Stimulated activated naive CD8-positive, alpha-beta T cell treated with anti-CD3 and anti-CD28 coated beads, Interleukin-15, Interleukin-2, amounts not matched to agents 100 ng/mL and 50 ng/mL, for 24 hours (primary cell): ENCODE results near the gene NFX1.
"Not testable (repeated sequence)": the region's sequence is repeated elsewhere in the genome, so short reads cannot be mapped to it uniquely, and the experiment has no call there.

Experiments used
- H3K27ac Mint-ChIP-seq: one replicate; pipeline ENCODE4 v1.8.0; 2021; ENCODE audit warnings: mild to moderate bottlenecking, mixed read lengths
- H3K27me3 Mint-ChIP-seq: one replicate; pipeline ENCODE4 v1.8.0; 2021; ENCODE audit warnings: mixed read lengths
- H3K36me3 Mint-ChIP-seq: one replicate; pipeline ENCODE4 v1.8.0; 2021; ENCODE audit warnings: low read depth, mixed read lengths
- H3K4me1 Mint-ChIP-seq: one replicate; pipeline ENCODE4 v1.8.0; 2021; ENCODE audit warnings: low read depth, mixed read lengths
- H3K4me3 Mint-ChIP-seq: one replicate; pipeline ENCODE4 v1.8.0; 2021; ENCODE audit warnings: mild to moderate bottlenecking, mixed read lengths
- H3K9me3 Mint-ChIP-seq: one replicate; pipeline ENCODE4 v1.8.0; 2021; ENCODE audit warnings: mixed read lengths

NFX1 gene

GRCh38 chr9:33315371-33315770, 25.1 kb downstream of the NFX1 start:
- peaks cover 29% of the 10 kb centered on the region for H3K4me1 Mint-ChIP-seq
- no peak overlapping the region for H3K4me3 Mint-ChIP-seq
- no peak overlapping the region for H3K27ac Mint-ChIP-seq
- H3K9me3 Mint-ChIP-seq = no peaks in the 10 kb centered on the region
- H3K36me3 Mint-ChIP-seq = peaks cover 71% of the 10 kb centered on the region
- H3K27me3 Mint-ChIP-seq = no peaks in the 10 kb centered on the region

DNA sequence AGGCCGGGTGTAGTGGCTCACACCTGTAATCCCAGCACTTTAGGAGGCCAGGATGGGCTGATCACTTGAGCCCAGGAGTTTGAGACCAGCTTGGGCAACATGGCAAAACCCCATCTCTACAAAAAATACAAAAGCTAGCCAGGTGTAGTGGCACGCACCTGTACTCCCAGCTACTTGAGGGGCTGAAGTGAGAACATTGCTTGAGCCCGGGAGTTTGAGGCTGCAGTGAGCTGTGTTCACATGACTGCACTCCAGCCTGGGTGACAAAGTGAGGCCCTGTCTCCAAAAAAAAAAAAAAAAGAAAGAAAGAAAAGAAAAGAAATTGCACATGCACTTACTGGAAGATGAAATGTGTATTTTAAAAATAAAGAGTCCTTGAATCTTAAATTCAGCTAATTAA, 26.8 kb downstream of the NFX1 start:
- not testable (repeated sequence) for H3K27me3 Mint-ChIP-seq, H3K4me3 Mint-ChIP-seq, H3K9me3 Mint-ChIP-seq, H3K27ac Mint-ChIP-seq
- H3K36me3 Mint-ChIP-seq = peaks cover 74% of the 10 kb centered on the region
- H3K4me1 Mint-ChIP-seq = peaks cover 23% of the 10 kb centered on the region

- Mint-ChIP-seq H3K27ac (no peak overlapping the region), H3K27me3 (no peaks in the 10 kb centered on the region), H3K4me1 (peaks cover 19% of the 10 kb centered on the region), H3K4me3 (no peak overlapping the region), H3K36me3 (peaks cover 74% of the 10 kb centered on the region), H3K9me3 (no peaks in the 10 kb centered on the region)
These were observed 27.9 kb downstream of the NFX1 start for GRCh38 chr9:33318225-33318624.

- Mint-ChIP-seq H3K4me1 (peaks cover 19% of the 10 kb centered on the region), H3K9me3 (no peaks in the 10 kb centered on the region), H3K36me3 (peaks cover 72% of the 10 kb centered on the region), H3K4me3 (no peak overlapping the region), H3K27ac (no peak overlapping the region), H3K27me3 (no peaks in the 10 kb centered on the region)
These were observed 28.5 kb downstream of the NFX1 start for GRCh38 chr9:33318781-33319180.

GRCh38 chr9:33320230-33320567, 29.9 kb downstream of the NFX1 start:
- Mint-ChIP-seq H3K27me3 (no peaks in the 10 kb centered on the region), H3K9me3 (no peaks in the 10 kb centered on the region), H3K4me3 (no peak overlapping the region), H3K27ac (peak overlapping the region; percentile 73), H3K4me1 (peaks cover 19% of the 10 kb centered on the region), H3K36me3 (peaks cover 76% of the 10 kb centered on the region)

DNA sequence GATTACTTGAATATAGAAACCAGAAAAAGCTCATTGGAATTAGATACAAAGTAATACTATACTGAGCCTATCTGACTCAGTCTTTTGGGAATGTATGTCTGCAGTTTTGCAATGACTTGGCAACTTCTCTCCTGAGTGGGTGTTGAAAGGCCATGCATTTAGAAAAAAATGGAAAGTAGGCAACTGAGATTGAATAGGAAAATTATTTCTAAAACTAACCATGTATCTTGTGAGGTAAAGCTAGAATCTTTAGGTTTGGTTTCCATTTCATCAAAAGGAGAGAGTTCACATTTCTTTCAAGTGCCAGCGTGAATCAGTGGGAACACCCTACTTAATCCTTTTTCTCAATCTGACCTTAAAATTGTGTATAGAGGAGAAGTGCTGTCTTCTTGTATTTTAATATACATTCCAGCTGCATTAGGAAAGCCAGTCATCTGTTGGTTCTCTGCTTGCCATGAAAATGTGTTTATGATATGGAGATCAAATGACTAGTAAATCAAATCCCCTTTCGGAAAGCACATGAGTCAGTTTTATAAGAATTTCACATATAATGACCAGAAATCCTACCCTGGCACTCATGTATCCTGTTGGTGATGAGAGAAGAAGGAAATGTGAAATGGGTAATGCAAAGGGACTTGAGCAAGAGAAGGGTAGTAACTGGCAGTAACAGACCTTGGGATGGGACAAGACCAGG, 30.4 kb downstream of the NFX1 start:
- Mint-ChIP-seq H3K9me3 (no peaks in the 10 kb centered on the region), H3K27me3 (no peaks in the 10 kb centered on the region), H3K4me1 (peaks cover 19% of the 10 kb centered on the region), H3K36me3 (peaks cover 74% of the 10 kb centered on the region), H3K27ac (peak overlapping the region; percentile 73), H3K4me3 (no peak overlapping the region)

DNA sequence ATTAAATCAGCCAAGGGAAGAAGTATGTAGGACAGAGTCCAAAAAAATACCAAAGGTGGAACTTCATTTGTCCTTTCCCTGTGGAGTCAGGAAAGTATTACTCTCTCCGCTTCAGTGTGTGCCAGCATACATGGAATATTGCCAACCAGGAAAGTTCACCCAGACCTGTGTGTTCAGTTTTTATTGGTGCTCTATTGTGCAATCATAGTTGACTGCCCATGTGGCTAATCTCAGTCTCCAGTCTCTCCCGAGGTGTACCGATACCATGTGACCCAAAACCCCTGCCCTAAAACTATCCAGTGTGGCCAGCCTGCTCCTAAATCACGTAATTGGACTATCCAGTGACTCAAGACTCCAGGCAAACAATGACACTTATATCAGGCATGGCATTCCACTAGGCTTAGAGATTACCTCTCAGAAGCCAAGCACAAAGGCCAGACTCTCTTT, 38.8 kb downstream of the NFX1 start:
- H3K36me3 Mint-ChIP-seq = peaks cover 66% of the 10 kb centered on the region

DNA sequence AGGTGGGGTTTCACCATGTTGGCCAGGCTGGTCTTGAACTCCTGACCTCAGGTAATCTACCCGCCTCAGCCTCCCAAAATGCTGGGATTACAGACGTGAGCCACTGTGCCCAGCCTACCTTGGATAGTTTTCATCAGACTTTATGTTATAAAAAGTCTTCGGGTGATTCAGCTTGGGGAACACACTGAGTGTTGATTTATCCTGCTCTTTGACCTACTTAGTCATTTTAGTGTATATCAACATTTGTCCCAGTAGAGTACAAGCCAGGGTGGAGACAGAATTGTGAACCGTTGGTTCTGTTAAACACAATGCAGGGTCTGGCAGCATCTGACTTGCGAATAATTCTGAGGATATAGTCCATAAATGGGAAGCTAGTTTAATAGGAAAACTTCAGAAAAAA, 39.7 kb downstream of the NFX1 start:
- H3K27me3 Mint-ChIP-seq = no peaks in the 10 kb centered on the region
- peaks cover 68% of the 10 kb centered on the region for H3K36me3 Mint-ChIP-seq
- H3K9me3 Mint-ChIP-seq = no peaks in the 10 kb centered on the region
- no peak overlapping the region for H3K4me3 Mint-ChIP-seq
- no peaks in the 10 kb centered on the region for H3K4me1 Mint-ChIP-seq
- H3K27ac Mint-ChIP-seq = no peak overlapping the region

More for the DNA sequence above, 38.8 kb downstream of the NFX1 start:
- Mint-ChIP-seq H3K4me3 (no peak overlapping the region), H3K9me3 (no peaks in the 10 kb centered on the region), H3K27me3 (no peaks in the 10 kb centered on the region), H3K4me1 (no peaks in the 10 kb centered on the region), H3K27ac (no peak overlapping the region)

- Mint-ChIP-seq H3K36me3 (peaks cover 76% of the 10 kb centered on the region), H3K27ac (no peak overlapping the region)
These were observed 41.1 kb downstream of the NFX1 start for GRCh38 chr9:33331377-33331891.

DNA sequence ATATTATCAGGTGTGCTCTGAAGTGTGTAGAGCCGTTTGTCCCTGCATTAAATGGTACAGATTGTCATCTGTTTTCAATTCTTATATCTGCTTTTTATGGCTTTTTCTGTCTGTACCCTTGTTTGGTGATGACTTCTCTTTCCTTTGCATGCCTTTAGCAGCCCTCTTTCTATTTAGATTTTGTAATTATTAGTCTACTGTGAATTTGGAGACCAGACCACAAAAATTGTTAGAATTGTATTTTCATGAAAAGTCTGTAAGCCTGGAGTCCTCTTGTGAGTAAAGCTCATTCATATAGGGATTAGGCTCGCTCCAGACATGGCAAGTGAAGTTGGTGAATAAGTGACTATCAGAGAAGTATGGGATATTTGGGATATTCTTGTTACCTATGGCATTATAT, 41.7 kb downstream of the NFX1 start:
- H3K36me3 Mint-ChIP-seq = peaks cover 75% of the 10 kb centered on the region
- no peaks in the 10 kb centered on the region for H3K4me1 Mint-ChIP-seq
- H3K27me3 Mint-ChIP-seq = no peaks in the 10 kb centered on the region

More at GRCh38 chr9:33331377-33331891, 41.1 kb downstream of the NFX1 start:
- Mint-ChIP-seq H3K27me3 (no peaks in the 10 kb centered on the region), H3K9me3 (no peaks in the 10 kb centered on the region), H3K4me3 (no peak overlapping the region), H3K4me1 (no peaks in the 10 kb centered on the region)

DNA sequence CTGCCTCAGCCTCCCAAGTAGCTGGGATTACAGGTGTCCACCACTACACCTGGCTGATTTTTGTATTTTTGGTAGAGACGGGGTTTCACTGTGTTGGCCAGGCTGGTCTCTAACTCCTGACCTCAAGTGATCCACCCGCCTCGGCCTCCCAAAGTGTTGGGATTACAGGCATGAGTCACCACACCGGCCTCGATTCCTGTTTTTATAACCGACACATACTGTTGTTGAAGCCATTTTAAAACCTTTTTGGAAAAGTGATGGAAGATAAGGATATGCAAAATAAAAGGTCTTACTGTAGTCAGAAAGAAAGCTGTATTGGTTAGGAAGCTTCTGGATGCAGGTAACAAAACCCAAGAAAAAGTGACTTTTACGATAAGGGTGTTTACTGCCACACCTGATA, 42.6 kb downstream of the NFX1 start:
- H3K27ac Mint-ChIP-seq, H3K9me3 Mint-ChIP-seq, H3K27me3 Mint-ChIP-seq, H3K4me3 Mint-ChIP-seq, H3K4me1 Mint-ChIP-seq: not testable (repeated sequence)
- H3K36me3 Mint-ChIP-seq = peaks cover 76% of the 10 kb centered on the region

More for the DNA sequence above, 41.7 kb downstream of the NFX1 start:
- H3K9me3 Mint-ChIP-seq = no peaks in the 10 kb centered on the region
- no peak overlapping the region for H3K27ac Mint-ChIP-seq
- no peak overlapping the region for H3K4me3 Mint-ChIP-seq

DNA sequence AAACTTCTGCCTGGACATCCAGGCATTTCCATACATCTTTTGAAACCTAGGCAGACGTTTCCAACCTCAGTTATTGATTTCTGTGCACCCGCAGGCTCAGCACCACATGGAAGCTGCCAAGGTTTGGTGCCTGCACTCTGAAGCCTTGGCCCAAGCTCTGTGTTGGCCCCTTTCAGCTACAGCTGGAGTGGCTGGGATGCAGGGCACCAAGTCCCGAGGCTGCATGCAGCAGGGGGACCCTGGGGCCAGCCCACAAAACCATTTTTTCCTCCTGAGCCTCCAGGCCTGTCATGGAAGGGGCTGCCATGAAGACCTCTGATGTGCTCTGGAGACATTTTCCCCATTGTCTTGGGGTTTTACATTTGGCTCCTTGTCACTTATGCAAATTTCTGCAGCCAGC, 49.9 kb downstream of the NFX1 start:
- peaks cover 16% of the 10 kb centered on the region for H3K9me3 Mint-ChIP-seq
- peaks cover 6% of the 10 kb centered on the region for H3K4me1 Mint-ChIP-seq
- peaks cover 77% of the 10 kb centered on the region for H3K36me3 Mint-ChIP-seq
- no peaks in the 10 kb centered on the region for H3K27me3 Mint-ChIP-seq
- no peak overlapping the region for H3K27ac Mint-ChIP-seq
- no peak overlapping the region for H3K4me3 Mint-ChIP-seq

DNA sequence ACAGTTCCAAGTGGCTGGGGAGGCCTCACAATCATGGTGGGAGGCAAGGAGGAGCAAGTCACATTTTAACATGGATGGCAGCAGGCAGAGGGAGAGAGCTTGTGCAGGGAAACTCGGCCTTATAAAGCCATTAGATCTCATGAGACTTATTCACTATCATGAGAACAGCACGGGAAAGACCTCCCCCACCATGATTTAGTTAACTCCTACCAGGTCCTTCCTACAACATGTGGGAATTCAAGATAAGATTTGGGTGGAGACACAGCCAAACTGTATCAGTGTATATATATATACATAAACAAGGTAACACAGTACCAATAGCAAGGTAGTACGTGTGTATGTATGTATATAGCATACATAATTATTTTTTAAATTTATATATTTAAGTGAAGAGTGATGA, 50.9 kb downstream of the NFX1 start:
- peaks cover 6% of the 10 kb centered on the region for H3K4me1 Mint-ChIP-seq

GRCh38 chr9:33344145-33344544, 53.8 kb downstream of the NFX1 start:
- Mint-ChIP-seq H3K27me3 (no peaks in the 10 kb centered on the region), H3K4me1 (peaks cover 6% of the 10 kb centered on the region), H3K36me3 (peaks cover 82% of the 10 kb centered on the region), H3K9me3 (peaks cover 13% of the 10 kb centered on the region), H3K27ac (no peak overlapping the region), H3K4me3 (no peak overlapping the region)

More for the DNA sequence above, 50.9 kb downstream of the NFX1 start:
- Mint-ChIP-seq H3K27me3 (no peaks in the 10 kb centered on the region), H3K36me3 (peaks cover 77% of the 10 kb centered on the region), H3K4me3 (no peak overlapping the region), H3K9me3 (peaks cover 16% of the 10 kb centered on the region), H3K27ac (peak overlapping the region; percentile 77)

GRCh38 chr9:33346564-33346963, 56.2 kb downstream of the NFX1 start:
- H3K27me3 Mint-ChIP-seq = no peaks in the 10 kb centered on the region
- no peak overlapping the region for H3K4me3 Mint-ChIP-seq
- H3K27ac Mint-ChIP-seq = no peak overlapping the region
- peaks cover 71% of the 10 kb centered on the region for H3K36me3 Mint-ChIP-seq
- H3K4me1 Mint-ChIP-seq = peaks cover 6% of the 10 kb centered on the region
- no peaks in the 10 kb centered on the region for H3K9me3 Mint-ChIP-seq

- peaks cover 60% of the 10 kb centered on the region for H3K36me3 Mint-ChIP-seq
These were observed 58.7 kb downstream of the NFX1 start for GRCh38 chr9:33348998-33349397.

More at GRCh38 chr9:33348998-33349397, 58.7 kb downstream of the NFX1 start:
- no peaks in the 10 kb centered on the region for H3K4me1 Mint-ChIP-seq
- H3K9me3 Mint-ChIP-seq = no peaks in the 10 kb centered on the region
- peak overlapping the region; percentile 49 for H3K27ac Mint-ChIP-seq
- H3K4me3 Mint-ChIP-seq = no peak overlapping the region
- no peaks in the 10 kb centered on the region for H3K27me3 Mint-ChIP-seq
